IMR-90 (cell line): Measurements from ENCODE around the gene PDS5B. TPM values are rescaled to one million over a fixed set of nuclear protein-coding genes. Genes with fewer than 3 reads are reported as not detected.
A peak's percentile ranks its signal among the peaks of the same experiment; 100 is the strongest.

Source experiments
- ATAC-seq: fragments of 200-7000 bp; cut with Tn5 transposase; 2 replicates; pipeline ENCODE4 v1.9.1; 2020; ENCODE audit warnings: low read depth, mild to moderate bottlenecking, moderate library complexity
- BruUV-seq: library from RNA; stranded (reverse); fragments of 400-500 nt; replicated peaks from 2 replicates; lab custom pipeline; 2021; lab: Mats Ljungman, UMichigan
- CTCF ChIA-PET: fragments of 300-600 bp; formaldehyde crosslinking; extraction: SDS; loops from one replicate; lab custom pipeline; 2021; ENCODE audit warnings: antibody characterized with exemption; lab: Yijun Ruan, JAX
- POLR2A ChIA-PET: fragments of 300-600 bp; sonication (Branson Sonifier 250); formaldehyde crosslinking; loops from one replicate; lab custom pipeline; 2022; ENCODE audit warnings: antibody characterized with exemption; ENCODE audit not compliant: unreplicated experiment; lab: Charles Lee
- DNase-seq: peaks from one replicate; pipeline ENCODE4 v3.0.0; 2013
- H2AFZ ChIP-seq: replicated peaks from 2 replicates; pipeline ENCODE3; 2013; ENCODE audit warnings: low read length, mild to moderate bottlenecking; ENCODE audit not compliant: poor library complexity
- H2AK5ac ChIP-seq: 2 replicates; pipeline ENCODE4 v1.6.1; 2013; ENCODE audit warnings: low read depth, low read length, inconsistent platforms
- H2AK9ac ChIP-seq: replicated peaks from 2 replicates; pipeline ENCODE3; 2013; ENCODE audit warnings: mild to moderate bottlenecking, low read depth, low read length, moderate library complexity; ENCODE audit not compliant: poor library complexity
- H2BK120ac ChIP-seq: 2 replicates; pipeline ENCODE4 v1.6.1; 2013; ENCODE audit warnings: low read depth, low read length, inconsistent platforms
- H2BK15ac ChIP-seq: 3 replicates; pipeline ENCODE4 v1.6.1; 2013; ENCODE audit warnings: low read depth, low read length, inconsistent platforms
- H2BK20ac ChIP-seq: 2 replicates; pipeline ENCODE4 v1.6.1; 2013; ENCODE audit warnings: low read depth, mild to moderate bottlenecking, inconsistent platforms, low read length, moderate library complexity
- H2BK5ac ChIP-seq: 2 replicates; pipeline ENCODE4 v1.6.1; 2013; ENCODE audit warnings: mild to moderate bottlenecking, low read depth, low read length, inconsistent platforms; ENCODE audit not compliant: poor library complexity, severe bottlenecking
- H3K14ac ChIP-seq: replicated peaks from 2 replicates; pipeline ENCODE4 v1.6.1; 2013; ENCODE audit warnings: low read depth, low read length, inconsistent platforms
- H3K18ac ChIP-seq: 2 replicates; pipeline ENCODE4 v1.6.1; 2013; ENCODE audit warnings: low read depth, low read length, control low read depth
- H3K23ac ChIP-seq: 2 replicates; pipeline ENCODE4 v1.6.1; 2013; ENCODE audit warnings: low read depth, low read length, inconsistent platforms
- H3K27ac ChIP-seq: 2 replicates; pipeline ENCODE4 v1.5.1; 2013; ENCODE audit warnings: mild to moderate bottlenecking, control low read depth, low read length; ENCODE audit not compliant: insufficient read depth
- H3K27me3 ChIP-seq: 2 replicates; pipeline ENCODE4 v1.6.1; 2013; ENCODE audit warnings: low read length; ENCODE audit not compliant: control insufficient read depth, insufficient read depth
- H3K36me3 ChIP-seq: 2 replicates; pipeline ENCODE4 v1.6.1; 2013; ENCODE audit warnings: low read length, mixed read lengths; ENCODE audit not compliant: control insufficient read depth, insufficient read depth
- H3K4ac ChIP-seq: 2 replicates; pipeline ENCODE4 v1.6.1; 2013; ENCODE audit warnings: low read depth, low read length, inconsistent platforms
- H3K4me1 ChIP-seq: 2 replicates; pipeline ENCODE4 v1.6.1; 2013; ENCODE audit warnings: low read length, mixed read lengths; ENCODE audit not compliant: control insufficient read depth, insufficient read depth
- H3K4me2 ChIP-seq: 2 replicates; pipeline ENCODE4 v1.6.1; 2013; ENCODE audit warnings: low read depth, mild to moderate bottlenecking, control low read depth, low read length, moderate library complexity
- H3K4me3 ChIP-seq: 2 replicates; pipeline ENCODE4 v1.5.1; 2013; ENCODE audit warnings: low read depth, mild to moderate bottlenecking, control low read depth, low read length, moderate library complexity; ENCODE audit not compliant: insufficient read depth
- H3K56ac ChIP-seq: 2 replicates; pipeline ENCODE4 v1.6.1; 2013; ENCODE audit warnings: low read length, inconsistent platforms; ENCODE audit not compliant: insufficient read depth; ENCODE audit errors: extremely low read depth
- H3K79me1 ChIP-seq, 2 experiments: 2 replicates each; pipeline ENCODE4 v1.6.1; 2013; ENCODE audit warnings: low read length in 2 of 2, inconsistent platforms in 1 of 2, low read depth in 1 of 2
- H3K9ac ChIP-seq: 2 replicates; pipeline ENCODE4 v1.6.1; 2013; ENCODE audit warnings: low read depth, low read length, control low read depth
- H3K9me1 ChIP-seq: 2 replicates; pipeline ENCODE4 v1.6.1; 2013; ENCODE audit warnings: low read length, inconsistent platforms; ENCODE audit not compliant: insufficient read depth
- H3K9me3 ChIP-seq: 2 replicates; pipeline ENCODE4 v1.6.1; 2013; ENCODE audit warnings: low read length; ENCODE audit not compliant: control insufficient read depth, insufficient read depth
- H4K20me1 ChIP-seq: 2 replicates; pipeline ENCODE4 v1.6.1; 2013; ENCODE audit warnings: low read length, inconsistent platforms; ENCODE audit not compliant: insufficient read depth
- H4K5ac ChIP-seq: 2 replicates; pipeline ENCODE4 v1.6.1; 2013; ENCODE audit warnings: mild to moderate bottlenecking, low read depth, low read length, control low read depth
- H4K8ac ChIP-seq, 2 experiments: 2 replicates each; pipeline ENCODE4 v1.6.1; 2013; ENCODE audit warnings: low read depth in 2 of 2, low read length in 2 of 2, control low read depth in 1 of 2, inconsistent platforms in 1 of 2
- H4K91ac ChIP-seq: 2 replicates; pipeline ENCODE4 v1.6.1; 2013; ENCODE audit warnings: low read depth, low read length, inconsistent platforms; ENCODE audit not compliant: insufficient read depth
- CEBPB ChIP-seq: IDR thresholded peaks from 2 replicates; pipeline ENCODE4 v1.6.1; 2012; ENCODE audit warnings: low read depth, low read length, improper control_type of control experiment
- MAZ ChIP-seq: IDR thresholded peaks from 2 replicates; pipeline ENCODE4 v1.6.1; 2012; ENCODE audit warnings: low read depth, mild to moderate bottlenecking, low read length, improper control_type of control experiment, moderate library complexity, borderline replicate concordance
- WGBS, 2 experiments: methylation state at CpG; one replicate each; pipeline versions ENCODE4 v1.1.5 to v1.1.7; 2013; ENCODE audit warnings: missing lambda C conversion rate in 2 of 2; ENCODE audit not compliant: insufficient read length in 1 of 2; ENCODE audit errors: extremely low coverage in 2 of 2; 5-methylcytosine and 5-hydroxymethylcytosine counted together
- dilution Hi-C: fragments of 300-500 bp; cut with HindIII; formaldehyde crosslinking; loops from one replicate; pipeline ENCODE4 v1.14.3; 2018; ENCODE audit warnings: low sequenced_read_pairs; ENCODE audit not compliant: unreplicated experiment
- in situ Hi-C: fragments of 300-500 bp; cut with MboI; formaldehyde crosslinking; loops from 3 replicates; pipeline ENCODE4 v1.14.3; 2019; ENCODE audit warnings: low sequenced_read_pairs, inconsistent platforms, mixed read lengths
- intact Hi-C: fragments of 100-400 bp; cut with micrococcal nuclease; formaldehyde crosslinking; loops from 2 replicates; pipeline ENCODE4 v1.10.0; 2022
- polyA plus RNA-seq, 3 experiments: library from polyadenylated mRNA; depleted of rRNA; stranded (reverse); fragments of >200 nt; gene quantifications; 2 replicates each; pipeline ENCODE4 v1.2.3, GENCODE V29; 2012; ENCODE audit warnings: low replicate concordance in 1 of 3
- total RNA-seq: library from RNA; depleted of rRNA; stranded (reverse); fragments of >200 nt; gene quantifications from 2 replicates; pipeline ENCODE4 v1.2.3, GENCODE V29; 2012

Gene PDS5B
- total and polyA plus RNA-seq, 2 of the 4 experiments (the other 2 are of a cell fraction) = 6.2 to 20.1 TPM

DNA sequence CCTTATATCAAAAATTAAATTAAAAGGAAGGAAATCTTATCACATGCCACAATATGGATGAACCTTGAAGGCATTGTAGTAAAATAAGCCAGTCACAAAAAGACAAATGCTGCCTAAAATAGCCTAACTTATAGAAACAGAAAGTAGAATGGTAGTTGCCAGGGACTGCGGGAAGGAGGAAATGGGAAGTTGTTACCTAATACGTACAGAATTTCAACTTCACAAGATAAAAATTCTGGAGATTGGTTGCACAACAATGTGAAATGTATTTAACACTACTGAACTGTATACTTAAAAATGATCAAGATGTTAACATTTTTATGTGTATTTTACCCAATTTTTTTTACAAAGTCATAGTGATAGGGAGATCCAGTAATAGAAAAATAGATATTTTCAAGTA is 37.4 kb upstream of the PDS5B start:
- Histone ChIP-seq H2AK9ac (no peak overlapping the region), H3K4me1 (no peaks in the 10 kb centered on the region), H4K20me1 (no peaks in the 10 kb centered on the region), H3K9me3 (no peaks in the 10 kb centered on the region), H3K56ac (no peak overlapping the region), H3K4me3 (no peak overlapping the region), H3K27me3 (peaks cover 2% of the 10 kb centered on the region; the same call in 1 of the 2 replicates), H3K79me1 (no peaks in the 10 kb centered on the region), H4K91ac (no peak overlapping the region), H3K9me1 (no peaks in the 10 kb centered on the region), H2AFZ (no peak overlapping the region), H3K4ac (no peak overlapping the region), H3K18ac (no peak overlapping the region), H2BK15ac (no peak overlapping the region), H3K4me2 (no peak overlapping the region), H2BK20ac (no peak overlapping the region), H3K9ac (no peak overlapping the region), H3K27ac (no peak overlapping the region), H2BK5ac (no peak overlapping the region), H3K23ac (no peak overlapping the region), H4K5ac (no peak overlapping the region; the same call in 1 of the 2 replicates), H4K8ac (no peak overlapping the region), H2AK5ac (no peak overlapping the region), H3K14ac (no peak overlapping the region), H3K36me3 (no peaks in the 10 kb centered on the region), H2BK120ac (no peak overlapping the region)
- CTCF ChIA-PET = no interaction called here
- dilution Hi-C loops (no loop called here), in situ Hi-C loops (no loop called here), intact Hi-C loops (no loop called here)
- peak; percentile 11; the same call in 1 of the 2 replicates for ATAC-seq
- no CpG with 5 or more reads among the region's 2 CpGs for WGBS, 2 experiments
- POLR2A ChIA-PET = no interaction called here
- peak; percentile 41 for DNase-seq
- TF ChIP-seq MAZ (no peak), CEBPB (peak; percentile 63; the same call in 1 of the 2 replicates)
- BruUV-seq = no TSS peak
